Calu3 (cell line): ENCODE measurements around the gene BARHL1. TPM values are rescaled to one million over a fixed set of nuclear protein-coding genes. Genes with fewer than 3 reads are reported as not detected.

Experiments used
- BruUV-seq: library from RNA; stranded (reverse); fragments of 400-500 nt; replicated peaks from 2 replicates; lab custom pipeline; 2021; lab: Mats Ljungman, UMichigan
- CTCF ChIA-PET: fragments of 300-600 bp; sonication (Branson Sonifier 250); formaldehyde crosslinking; loops from one replicate; lab custom pipeline; 2022; ENCODE audit warnings: antibody characterized with exemption; lab: Charles Lee
- DNase-seq: peaks from one replicate; pipeline ENCODE4 v3.0.0; 2022
- H3K27ac Mint-ChIP-seq: one replicate; pipeline ENCODE4 v1.8.0; 2022; ENCODE audit warnings: mixed read lengths; ENCODE audit not compliant: unreplicated experiment
- H3K27me3 Mint-ChIP-seq: one replicate; pipeline ENCODE4 v1.8.0; 2022; ENCODE audit warnings: mixed read lengths; ENCODE audit not compliant: unreplicated experiment
- H3K36me3 Mint-ChIP-seq: one replicate; pipeline ENCODE4 v1.8.0; 2022; ENCODE audit warnings: mild to moderate bottlenecking, moderate library complexity, mixed read lengths; ENCODE audit not compliant: insufficient read depth, unreplicated experiment
- H3K4me1 Mint-ChIP-seq: one replicate; pipeline ENCODE4 v1.8.0; 2022; ENCODE audit warnings: mild to moderate bottlenecking, low read depth, mixed read lengths; ENCODE audit not compliant: unreplicated experiment
- H3K4me3 Mint-ChIP-seq: one replicate; pipeline ENCODE4 v1.8.0; 2022; ENCODE audit warnings: mild to moderate bottlenecking, low read depth, moderate library complexity, mixed read lengths; ENCODE audit not compliant: unreplicated experiment
- H3K9me3 Mint-ChIP-seq: one replicate; pipeline ENCODE4 v1.8.0; 2022; ENCODE audit warnings: low read depth, mixed read lengths; ENCODE audit not compliant: unreplicated experiment
- CTCF ChIP-seq: fragments of 200-600 bp; IDR thresholded peaks from one replicate; pipeline ENCODE4 v1.8.0; 2022; ENCODE audit warnings: antibody characterized with exemption; ENCODE audit not compliant: unreplicated experiment
- intact Hi-C: fragments of 100-400 bp; cut with micrococcal nuclease; formaldehyde crosslinking; loops from one replicate; pipeline ENCODE4 v1.10.0; 2022; ENCODE audit not compliant: unreplicated experiment
- total RNA-seq: library from RNA; stranded (reverse); gene quantifications from 2 replicates; pipeline ENCODE4 v1.2.3, GENCODE V29; 2022

BARHL1 gene
- total RNA-seq, 1 experiment from 2014 or later, result not detected

- Mint-ChIP-seq H3K4me1 (peaks cover 8% of the 10 kb centered on the region), H3K36me3 (peaks cover 10% of the 10 kb centered on the region), H3K4me3 (no peak overlapping the region), H3K9me3 (no peaks in the 10 kb centered on the region), H3K27me3 (peaks cover 14% of the 10 kb centered on the region), H3K27ac (no peak overlapping the region)
- intact Hi-C loops, result no loop called here
- BruUV-seq, result no TSS peak
- no peak for DNase-seq
- CTCF ChIA-PET, result no interaction called here
- no peak for TF ChIP-seq CTCF
Observed at GRCh38 chr9:132594412-132594811, 12.0 kb downstream of the BARHL1 start.

GRCh38 chr9:132595319-132595718, 12.9 kb downstream of the BARHL1 start:
- no TSS peak for BruUV-seq
- H3K9me3 Mint-ChIP-seq, result no peaks in the 10 kb centered on the region
- peaks cover 5% of the 10 kb centered on the region for H3K27me3 Mint-ChIP-seq
- no peak overlapping the region for H3K4me3 Mint-ChIP-seq
- intact Hi-C loops, result no loop called here
- TF ChIP-seq CTCF, result no peak
- H3K36me3 Mint-ChIP-seq, result peaks cover 10% of the 10 kb centered on the region
- peaks cover 8% of the 10 kb centered on the region for H3K4me1 Mint-ChIP-seq
- CTCF ChIA-PET, result no interaction called here
- DNase-seq, result no peak
- H3K27ac Mint-ChIP-seq, result no peak overlapping the region

- DNase-seq, result no peak
- Mint-ChIP-seq H3K27ac (no peak overlapping the region), H3K4me3 (no peak overlapping the region), H3K27me3 (no peaks in the 10 kb centered on the region), H3K36me3 (peaks cover 10% of the 10 kb centered on the region), H3K9me3 (no peaks in the 10 kb centered on the region), H3K4me1 (peaks cover 8% of the 10 kb centered on the region)
- no peak for TF ChIP-seq CTCF
- intact Hi-C loops, result no loop called here
- BruUV-seq, result no TSS peak
- CTCF ChIA-PET, result no interaction called here
Observed at GRCh38 chr9:132596200-132596599, 13.8 kb downstream of the BARHL1 start.

- Mint-ChIP-seq H3K4me1 (peaks cover 8% of the 10 kb centered on the region), H3K9me3 (no peaks in the 10 kb centered on the region), H3K27ac (no peak overlapping the region), H3K27me3 (no peaks in the 10 kb centered on the region), H3K4me3 (no peak overlapping the region), H3K36me3 (peaks cover 10% of the 10 kb centered on the region)
- BruUV-seq, result no TSS peak
- DNase-seq, result no peak
- no peak for TF ChIP-seq CTCF
- intact Hi-C loops, result no loop called here
- CTCF ChIA-PET, result no interaction called here
Observed at GRCh38 chr9:132597073-132597775, 14.8 kb downstream of the BARHL1 start.
